Measurements from ENCODE around the gene UGT1A6. TPM values are rescaled to one million over a fixed set of nuclear protein-coding genes. Genes with fewer than 3 reads are reported as not detected.

The UGT1A6 gene
- total RNA-seq, 1 donor, result not detected

DNA sequence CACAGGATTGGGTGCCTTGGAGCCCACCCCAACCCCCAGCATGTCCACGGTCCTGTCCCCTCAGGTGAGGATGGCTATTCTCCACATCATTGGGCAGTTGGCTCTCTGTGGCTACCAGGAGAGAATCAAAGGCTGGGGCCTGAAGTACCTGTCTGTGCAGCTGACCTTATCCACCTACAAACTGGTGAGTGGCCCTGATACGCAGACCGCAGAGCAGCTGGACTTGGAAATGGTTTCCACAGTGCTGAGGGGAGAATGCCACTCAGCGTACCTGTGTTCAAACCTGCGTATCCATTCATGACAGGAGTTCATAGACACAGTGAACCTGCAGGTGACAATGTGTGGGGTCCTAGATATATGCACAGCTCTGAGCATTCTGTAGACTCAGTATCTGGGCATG is 107.0 kb downstream of the UGT1A6 start:
- Histone ChIP-seq H3K27me3 (ENCODE audit: insufficient read depth, low read length) (peaks cover 6% of the 10 kb centered on the region), H3K36me3 (ENCODE audit: insufficient read depth, low read length) (no peaks in the 10 kb centered on the region), H3K79me2 (ENCODE audit: insufficient read depth, low read length) (no peaks in the 10 kb centered on the region), H3K4me1 (ENCODE audit: insufficient read depth, low read length) (no peaks in the 10 kb centered on the region), H2AFZ (ENCODE audit: low read length) (no peak overlapping the region), H3K4me3 (ENCODE audit: insufficient read depth, low read length) (no peak overlapping the region), H3K9me3 (ENCODE audit: low read depth, low read length) (no peaks in the 10 kb centered on the region), H4K20me1 (ENCODE audit: insufficient read depth, low read length) (no peaks in the 10 kb centered on the region), H3K4me2 (ENCODE audit: insufficient read depth, low read length) (no peak overlapping the region), H3K27ac (ENCODE audit: low read depth, low read length) (no peak overlapping the region)
- TF ChIP-seq, protein P1, sequence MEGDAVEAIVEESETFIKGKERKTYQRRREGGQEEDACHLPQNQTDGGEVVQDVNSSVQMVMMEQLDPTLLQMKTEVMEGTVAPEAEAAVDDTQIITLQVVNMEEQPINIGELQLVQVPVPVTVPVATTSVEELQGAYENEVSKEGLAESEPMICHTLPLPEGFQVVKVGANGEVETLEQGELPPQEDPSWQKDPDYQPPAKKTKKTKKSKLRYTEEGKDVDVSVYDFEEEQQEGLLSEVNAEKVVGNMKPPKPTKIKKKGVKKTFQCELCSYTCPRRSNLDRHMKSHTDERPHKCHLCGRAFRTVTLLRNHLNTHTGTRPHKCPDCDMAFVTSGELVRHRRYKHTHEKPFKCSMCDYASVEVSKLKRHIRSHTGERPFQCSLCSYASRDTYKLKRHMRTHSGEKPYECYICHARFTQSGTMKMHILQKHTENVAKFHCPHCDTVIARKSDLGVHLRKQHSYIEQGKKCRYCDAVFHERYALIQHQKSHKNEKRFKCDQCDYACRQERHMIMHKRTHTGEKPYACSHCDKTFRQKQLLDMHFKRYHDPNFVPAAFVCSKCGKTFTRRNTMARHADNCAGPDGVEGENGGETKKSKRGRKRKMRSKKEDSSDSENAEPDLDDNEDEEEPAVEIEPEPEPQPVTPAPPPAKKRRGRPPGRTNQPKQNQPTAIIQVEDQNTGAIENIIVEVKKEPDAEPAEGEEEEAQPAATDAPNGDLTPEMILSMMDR (IDR thresholded peaks at IDR 0.05; ENCODE audit: extremely low read depth, low read depth, low read length), result no peak
- peak; percentile 36 for DNase-seq (ENCODE audit: insufficient read length, low spot score, missing footprints)

DNA sequence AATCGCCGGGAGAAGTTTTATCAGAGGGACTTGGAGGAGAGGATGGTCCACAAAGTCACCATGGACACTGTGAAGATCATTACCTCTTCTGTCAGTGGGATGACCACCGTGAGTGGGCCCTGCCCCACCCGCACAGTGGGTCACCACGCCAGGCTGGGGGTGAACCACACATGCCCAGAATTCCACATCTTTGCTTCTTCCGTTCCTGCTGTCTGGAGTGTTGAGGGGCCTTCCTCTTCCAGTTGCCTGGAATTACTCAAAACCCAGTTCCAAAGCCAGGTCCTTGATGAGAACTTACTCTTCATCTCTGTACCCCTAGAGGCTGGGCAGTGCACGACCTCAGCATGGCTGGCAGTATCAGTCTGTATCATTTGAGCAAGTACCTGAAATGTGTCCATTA is 107.5 kb downstream of the UGT1A6 start:
- peak; percentile 58 for DNase-seq (ENCODE audit: insufficient read length, low spot score, missing footprints)
- H2AFZ ChIP-seq (ENCODE audit: low read length), result no peak overlapping the region
- no peaks in the 10 kb centered on the region for H3K79me2 ChIP-seq (ENCODE audit: insufficient read depth, low read length)
- no peaks in the 10 kb centered on the region for H4K20me1 ChIP-seq (ENCODE audit: insufficient read depth, low read length)
- H3K4me3 ChIP-seq (ENCODE audit: insufficient read depth, low read length), result no peak overlapping the region
- H3K4me2 ChIP-seq (ENCODE audit: insufficient read depth, low read length), result no peak overlapping the region
- peaks cover 10% of the 10 kb centered on the region for H3K27me3 ChIP-seq (ENCODE audit: insufficient read depth, low read length)
- TF ChIP-seq, protein P1 (IDR thresholded peaks at IDR 0.05; ENCODE audit: extremely low read depth, low read depth, low read length), result no peak
- no peak overlapping the region for H3K27ac ChIP-seq (ENCODE audit: low read depth, low read length)
- H3K9me3 ChIP-seq (ENCODE audit: low read depth, low read length), result no peaks in the 10 kb centered on the region
- H3K4me1 ChIP-seq (ENCODE audit: insufficient read depth, low read length), result no peaks in the 10 kb centered on the region
- no peaks in the 10 kb centered on the region for H3K36me3 ChIP-seq (ENCODE audit: insufficient read depth, low read length)

DNA sequence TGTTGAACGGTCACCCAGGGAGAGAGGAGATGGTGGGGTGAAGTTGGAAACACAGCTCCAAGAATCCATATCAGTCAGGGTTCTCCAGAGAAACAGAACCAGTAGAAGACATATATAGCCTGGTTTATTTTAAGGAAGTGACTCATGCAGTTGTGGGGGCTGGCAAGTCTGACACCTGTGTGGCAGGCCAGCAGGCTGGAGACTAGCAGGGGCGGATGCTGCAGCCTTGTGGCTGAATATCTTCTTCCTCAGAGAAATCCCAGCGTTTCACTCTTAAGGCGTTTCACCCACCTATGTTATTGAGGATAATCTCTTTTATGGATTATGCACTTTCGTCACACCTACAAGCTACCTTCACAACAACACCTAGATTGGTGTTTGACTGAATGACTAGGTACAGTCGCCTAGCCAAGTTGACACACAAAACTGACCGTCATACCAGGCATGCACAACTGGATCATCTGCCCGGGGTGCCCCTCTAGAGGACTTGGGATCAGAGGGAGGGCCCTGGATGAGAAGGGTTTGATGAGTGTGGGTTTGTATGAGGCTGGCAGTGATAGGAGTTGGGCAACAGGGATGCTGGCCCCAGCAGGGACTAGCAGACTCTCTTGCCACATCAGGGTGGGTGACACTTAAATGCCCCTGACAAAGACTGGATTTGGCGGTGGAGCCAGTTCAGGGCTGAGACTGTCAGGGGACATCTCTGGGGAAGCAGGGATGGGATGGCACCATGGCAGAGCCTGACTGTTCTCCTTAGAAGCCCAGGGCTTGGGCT is 108.9 kb downstream of the UGT1A6 start:
- no peak overlapping the region for H3K4me3 ChIP-seq (ENCODE audit: insufficient read depth, low read length)
- H2AFZ ChIP-seq (ENCODE audit: low read length), result no peak overlapping the region
- H4K20me1 ChIP-seq (ENCODE audit: insufficient read depth, low read length), result no peaks in the 10 kb centered on the region
- H3K27me3 ChIP-seq (ENCODE audit: insufficient read depth, low read length), result peaks cover 16% of the 10 kb centered on the region
- no peaks in the 10 kb centered on the region for H3K9me3 ChIP-seq (ENCODE audit: low read depth, low read length)
- no peak overlapping the region for H3K4me2 ChIP-seq (ENCODE audit: insufficient read depth, low read length)
- no peaks in the 10 kb centered on the region for H3K36me3 ChIP-seq (ENCODE audit: insufficient read depth, low read length)
- DNase-seq (ENCODE audit: insufficient read length, low spot score, missing footprints), result peak; percentile 62
- TF ChIP-seq, protein P1 (IDR thresholded peaks at IDR 0.05; ENCODE audit: extremely low read depth, low read depth, low read length), result no peak
- no peaks in the 10 kb centered on the region for H3K4me1 ChIP-seq (ENCODE audit: insufficient read depth, low read length)
- H3K27ac ChIP-seq (ENCODE audit: low read depth, low read length), result no peak overlapping the region
- H3K79me2 ChIP-seq (ENCODE audit: insufficient read depth, low read length), result no peaks in the 10 kb centered on the region

DNA sequence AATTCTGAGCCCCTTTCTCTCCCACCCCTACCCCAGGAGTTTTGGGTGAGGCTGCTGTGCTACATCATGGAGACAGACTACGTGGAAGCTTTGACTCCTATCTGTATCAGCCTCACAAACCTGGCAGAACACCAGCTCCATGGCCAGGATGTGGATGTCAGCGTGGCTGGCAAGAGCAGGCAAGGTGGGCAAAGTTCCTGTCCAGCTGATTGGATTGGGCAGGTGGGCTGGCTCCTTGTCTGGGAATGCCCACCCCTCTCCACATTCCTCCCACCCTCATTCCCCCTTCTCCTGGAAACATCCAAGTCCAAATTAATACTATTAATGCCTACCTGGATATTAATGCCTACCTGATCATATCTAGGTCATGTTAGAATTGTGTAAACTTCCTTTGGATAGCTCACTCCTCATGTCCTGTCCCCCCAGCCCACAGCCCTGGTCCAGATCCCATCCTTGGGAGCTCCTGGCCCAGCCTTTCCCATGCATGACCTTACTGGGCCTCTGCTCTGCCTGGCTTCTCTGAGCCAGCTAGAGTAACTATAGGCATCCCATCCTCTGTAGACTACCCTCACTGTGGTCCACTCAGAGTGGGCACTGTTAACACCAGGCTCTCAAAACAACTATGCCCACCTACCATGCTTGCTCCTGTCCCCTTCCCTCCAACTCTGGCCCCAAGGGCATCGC is 109.6 kb downstream of the UGT1A6 start:
- H3K4me3 ChIP-seq (ENCODE audit: insufficient read depth, low read length), result no peak overlapping the region
- H3K4me2 ChIP-seq (ENCODE audit: insufficient read depth, low read length), result no peak overlapping the region
- peaks cover 18% of the 10 kb centered on the region for H3K27me3 ChIP-seq (ENCODE audit: insufficient read depth, low read length)
- no peaks in the 10 kb centered on the region for H3K79me2 ChIP-seq (ENCODE audit: insufficient read depth, low read length)
- TF ChIP-seq, protein P1 (IDR thresholded peaks at IDR 0.05; ENCODE audit: extremely low read depth, low read depth, low read length), result no peak
- no peaks in the 10 kb centered on the region for H3K4me1 ChIP-seq (ENCODE audit: insufficient read depth, low read length)
- H3K27ac ChIP-seq (ENCODE audit: low read depth, low read length), result no peak overlapping the region
- no peak overlapping the region for H2AFZ ChIP-seq (ENCODE audit: low read length)
- no peak for DNase-seq (ENCODE audit: insufficient read length, low spot score, missing footprints)
- H3K9me3 ChIP-seq (ENCODE audit: low read depth, low read length), result no peaks in the 10 kb centered on the region
- no peaks in the 10 kb centered on the region for H3K36me3 ChIP-seq (ENCODE audit: insufficient read depth, low read length)
- no peaks in the 10 kb centered on the region for H4K20me1 ChIP-seq (ENCODE audit: insufficient read depth, low read length)

Data from osteoblast (primary cell).